ENCODE results near the gene CDC45.
"Not testable (repeated sequence)": the region's sequence is repeated elsewhere in the genome, so short reads cannot be mapped to it uniquely, and the experiment has no call there.

The CDC45 gene

DNA sequence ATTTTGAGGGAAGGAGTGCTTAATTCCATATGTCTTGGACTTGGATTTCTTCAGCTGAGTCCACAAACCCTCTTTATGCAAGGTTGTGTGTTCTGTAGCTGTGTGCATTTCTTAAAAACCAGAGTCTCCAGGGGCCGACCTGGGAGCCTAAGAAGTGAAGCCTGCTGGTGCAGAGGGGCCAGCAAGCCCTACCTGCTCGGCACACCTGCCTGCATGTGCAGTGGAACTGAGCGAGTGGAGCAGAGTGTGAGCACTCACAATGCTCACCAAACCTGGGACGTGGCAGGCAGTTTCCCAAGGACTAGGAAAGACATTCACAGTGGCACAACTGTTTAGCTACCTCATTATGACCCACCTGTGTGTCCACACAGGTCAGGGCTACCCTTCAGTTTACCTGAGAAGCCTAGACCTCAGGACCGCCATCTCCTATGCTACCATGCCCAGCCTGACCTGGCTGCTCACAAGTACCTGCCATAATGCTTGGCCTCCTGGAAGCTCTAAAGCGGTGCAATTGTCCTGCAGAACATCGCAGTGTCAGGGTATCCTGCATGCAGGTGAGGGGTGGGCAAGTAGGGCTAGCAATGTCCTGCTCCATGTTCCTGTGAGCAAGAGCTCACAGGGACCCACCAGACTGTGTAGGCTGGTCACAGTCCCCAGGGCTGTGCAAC, 36.0 kb upstream of the CDC45 start:
- DNase-seq (ENCODE audit: low read depth): no peak
- TF ChIP-seq, protein P1, sequence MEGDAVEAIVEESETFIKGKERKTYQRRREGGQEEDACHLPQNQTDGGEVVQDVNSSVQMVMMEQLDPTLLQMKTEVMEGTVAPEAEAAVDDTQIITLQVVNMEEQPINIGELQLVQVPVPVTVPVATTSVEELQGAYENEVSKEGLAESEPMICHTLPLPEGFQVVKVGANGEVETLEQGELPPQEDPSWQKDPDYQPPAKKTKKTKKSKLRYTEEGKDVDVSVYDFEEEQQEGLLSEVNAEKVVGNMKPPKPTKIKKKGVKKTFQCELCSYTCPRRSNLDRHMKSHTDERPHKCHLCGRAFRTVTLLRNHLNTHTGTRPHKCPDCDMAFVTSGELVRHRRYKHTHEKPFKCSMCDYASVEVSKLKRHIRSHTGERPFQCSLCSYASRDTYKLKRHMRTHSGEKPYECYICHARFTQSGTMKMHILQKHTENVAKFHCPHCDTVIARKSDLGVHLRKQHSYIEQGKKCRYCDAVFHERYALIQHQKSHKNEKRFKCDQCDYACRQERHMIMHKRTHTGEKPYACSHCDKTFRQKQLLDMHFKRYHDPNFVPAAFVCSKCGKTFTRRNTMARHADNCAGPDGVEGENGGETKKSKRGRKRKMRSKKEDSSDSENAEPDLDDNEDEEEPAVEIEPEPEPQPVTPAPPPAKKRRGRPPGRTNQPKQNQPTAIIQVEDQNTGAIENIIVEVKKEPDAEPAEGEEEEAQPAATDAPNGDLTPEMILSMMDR (IDR thresholded peaks at IDR 0.05; ENCODE audit: control insufficient read depth, insufficient read depth, low read depth, low read length, missing control alignments): no peak
- no peak overlapping the region for H3K4me3 ChIP-seq (ENCODE audit: control insufficient read depth, low read depth, low read length)

DNA sequence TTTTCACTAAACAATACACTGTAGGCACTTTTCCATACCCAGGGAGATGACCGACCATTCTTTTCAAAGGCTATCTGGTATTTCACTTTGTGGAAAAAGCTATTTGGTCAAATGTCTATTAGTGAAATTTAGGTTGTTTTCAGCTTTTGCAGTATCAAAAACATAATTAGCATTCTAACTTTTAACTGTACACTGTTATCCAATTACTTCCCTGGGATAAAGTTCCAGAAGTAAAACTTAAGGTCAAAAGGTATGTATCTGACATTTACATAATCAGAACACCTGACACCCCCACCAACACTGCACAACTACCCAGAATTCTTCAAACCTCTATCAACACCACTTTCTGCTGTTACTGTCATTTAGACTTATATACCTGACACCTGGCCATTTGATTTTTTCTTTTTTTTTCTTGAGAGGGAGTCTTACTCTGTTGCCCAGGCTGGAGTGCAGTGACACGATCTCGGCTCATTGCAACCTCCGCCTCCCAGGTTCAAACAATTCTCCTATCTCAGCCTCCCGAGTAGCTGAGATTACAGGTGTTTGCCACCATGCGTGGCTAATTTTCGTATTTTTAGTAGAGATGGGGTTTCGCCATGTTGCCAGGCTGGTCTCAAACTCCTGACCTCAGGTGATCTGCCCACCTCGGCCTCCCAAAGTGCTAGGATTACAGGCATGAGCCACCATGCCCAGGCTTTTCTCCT, 34.3 kb upstream of the CDC45 start:
- H3K4me3 ChIP-seq (ENCODE audit: control insufficient read depth, low read depth, low read length); DNase-seq (ENCODE audit: low read depth): not testable (repeated sequence)

DNA sequence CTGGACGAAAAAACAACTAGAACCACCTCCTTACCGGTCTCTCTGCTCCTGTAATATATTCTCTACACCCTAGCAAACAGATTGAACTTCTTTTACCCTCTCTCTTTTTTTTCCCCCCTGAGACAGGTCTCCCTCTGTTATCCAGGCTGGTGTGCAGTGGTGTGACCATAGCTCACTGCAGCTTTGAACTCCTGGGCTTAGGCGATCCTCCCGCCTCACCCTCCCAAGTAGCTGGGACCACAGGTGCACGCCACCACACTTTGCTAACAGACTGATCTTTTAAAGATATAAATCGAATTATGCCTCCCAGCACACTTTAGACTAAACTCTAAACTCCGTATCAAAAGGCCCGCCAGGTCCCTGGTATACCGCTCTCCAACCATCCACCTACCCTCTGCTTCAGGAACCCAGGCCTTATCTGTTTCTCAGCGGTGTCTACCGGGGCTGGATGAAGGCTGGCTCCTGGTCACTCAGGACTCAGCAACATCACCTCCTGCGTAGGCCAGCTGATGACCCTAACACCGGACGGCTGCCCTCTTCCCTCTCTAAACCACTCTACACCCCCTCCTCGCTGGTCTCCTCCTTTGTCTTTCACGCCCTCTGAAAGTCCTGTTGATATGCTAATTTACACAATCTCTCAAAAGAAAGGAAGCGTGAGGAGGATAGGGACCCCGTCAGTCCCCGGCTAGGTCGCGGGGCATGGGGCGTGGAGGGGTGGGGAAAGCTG, 33.0 kb upstream of the CDC45 start:
- DNase-seq (ENCODE audit: low read depth): no peak
- H3K4me3 ChIP-seq (ENCODE audit: control insufficient read depth, low read depth, low read length): peak overlapping the region; percentile 76
- TF ChIP-seq, protein P1 (IDR thresholded peaks at IDR 0.05; ENCODE audit: control insufficient read depth, insufficient read depth, low read depth, low read length, missing control alignments): no peak

DNA sequence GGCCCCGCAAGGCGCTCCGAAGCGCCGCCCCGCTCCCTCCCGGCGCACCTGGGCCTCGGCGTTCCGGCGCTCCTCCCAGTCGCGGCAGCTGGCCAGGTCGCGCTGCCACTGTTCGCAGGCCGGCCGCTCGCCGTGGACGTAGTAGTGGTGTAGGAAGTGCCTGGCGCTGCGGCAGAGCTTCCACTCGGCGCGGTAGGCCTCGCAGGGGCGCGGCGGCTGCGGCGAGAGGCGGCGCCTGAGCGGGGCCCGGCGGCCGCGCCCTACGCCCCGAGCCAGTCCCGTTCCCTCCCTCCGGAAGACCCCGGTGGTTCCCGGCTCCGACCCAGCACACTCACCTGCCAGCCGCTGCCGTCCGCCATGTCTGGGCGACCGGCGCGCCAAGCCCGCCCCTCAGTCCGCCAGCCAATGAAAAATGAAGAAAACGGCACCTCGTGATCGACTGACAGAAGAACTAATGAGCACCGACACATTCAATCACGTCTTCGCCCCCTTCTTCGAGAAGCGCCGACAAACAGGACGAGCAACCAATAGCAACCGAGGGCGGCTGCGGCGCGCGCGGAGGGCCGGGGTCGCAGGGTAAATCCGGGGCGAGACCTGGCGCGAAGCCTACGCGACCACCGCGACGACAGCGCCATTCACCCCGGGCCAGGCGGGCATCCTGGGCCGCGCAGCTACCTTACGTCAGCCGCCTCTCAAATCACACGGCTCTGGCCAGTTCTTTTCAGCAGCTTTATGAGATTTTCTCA, 32.2 kb upstream of the CDC45 start, which contains the start of gene C22orf39:
Gene C22orf39 (minus strand): TSS at position 382 of the 746 bp plus-strand sequence. CDS start 23 bp downstream, at position 359.
- TF ChIP-seq, protein P1 (IDR thresholded peaks at IDR 0.05; ENCODE audit: control insufficient read depth, insufficient read depth, low read depth, low read length, missing control alignments): no peak
- peak; percentile 74 for DNase-seq (ENCODE audit: low read depth)
- peak within 1 kb of the TSS; percentile 76 for H3K4me3 ChIP-seq (ENCODE audit: control insufficient read depth, low read depth, low read length)

DNA sequence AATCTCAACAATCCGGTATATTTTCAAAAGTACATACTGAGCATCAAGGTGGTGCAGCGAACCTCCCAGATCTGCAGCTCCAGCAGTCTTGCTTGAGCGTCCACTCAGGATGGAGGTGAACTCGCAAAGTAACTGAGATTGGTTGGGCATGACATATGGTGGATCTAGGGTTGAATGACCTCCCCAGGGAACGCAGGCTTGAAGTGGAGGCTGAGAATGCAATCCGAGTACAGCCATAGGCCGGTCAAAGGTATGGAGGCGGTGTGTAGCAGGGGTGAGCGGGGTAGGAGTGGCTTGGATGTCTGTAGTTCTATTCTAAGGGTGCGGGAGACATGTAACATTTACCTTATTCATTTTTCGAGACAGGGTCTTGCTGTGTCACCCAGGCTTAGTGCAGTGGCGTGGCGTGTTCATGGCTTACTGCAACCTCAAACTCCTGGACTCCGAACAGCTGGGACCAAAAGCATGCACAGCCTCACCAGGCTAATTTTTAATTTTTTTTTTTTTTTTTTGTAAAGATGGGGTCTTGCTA, 31.6 kb upstream of the CDC45 start:
- no peak for DNase-seq (ENCODE audit: low read depth)
- peak overlapping the region; percentile 76 for H3K4me3 ChIP-seq (ENCODE audit: control insufficient read depth, low read depth, low read length)
- TF ChIP-seq, protein P1 (IDR thresholded peaks at IDR 0.05; ENCODE audit: control insufficient read depth, insufficient read depth, low read depth, low read length, missing control alignments): no peak

DNA sequence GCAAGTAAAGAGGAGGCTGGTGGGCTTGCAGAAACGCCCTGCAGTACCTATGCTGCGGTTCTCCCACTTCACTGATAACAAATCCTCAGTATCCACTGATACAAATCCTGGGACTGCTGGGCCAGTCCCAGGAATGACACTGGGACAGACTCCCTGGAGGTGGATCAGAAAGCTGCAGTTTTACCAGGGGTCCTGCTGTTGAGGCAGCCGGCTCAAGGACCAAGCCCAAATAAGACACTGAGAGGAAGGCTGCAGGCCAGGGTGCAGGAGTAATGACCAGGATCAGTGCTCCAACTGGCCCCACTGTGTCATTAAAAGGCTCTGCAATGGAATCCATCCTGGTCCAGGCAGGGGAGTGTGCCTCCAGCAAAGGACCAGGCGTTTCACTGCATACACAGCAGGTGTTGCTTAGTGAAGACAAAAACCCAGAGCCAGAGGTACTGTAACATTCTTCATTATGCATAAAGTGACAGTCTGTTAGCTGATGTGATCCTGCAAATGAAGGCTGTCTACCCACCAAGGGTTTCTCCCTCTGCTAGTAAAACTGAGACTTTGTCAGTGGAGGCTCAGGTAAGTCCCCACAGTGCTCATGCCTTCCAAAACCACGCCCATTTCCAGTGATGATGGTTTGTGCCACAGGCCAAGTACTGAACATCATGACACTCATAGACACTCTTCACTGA, 30.8 kb upstream of the CDC45 start:
- DNase-seq (ENCODE audit: low read depth): no peak
- TF ChIP-seq, protein P1 (IDR thresholded peaks at IDR 0.05; ENCODE audit: control insufficient read depth, insufficient read depth, low read depth, low read length, missing control alignments): no peak
- no peak overlapping the region for H3K4me3 ChIP-seq (ENCODE audit: control insufficient read depth, low read depth, low read length)

Data from AG09309 (cell line).